H1 (cell line): ENCODE measurements around the gene ATP1A3. TPM values are rescaled to one million over a fixed set of nuclear protein-coding genes. Genes with fewer than 3 reads are reported as not detected.

Source experiments
- CTCF ChIA-PET: fragments of 300-600 bp; sonication (Branson Sonifier 250); formaldehyde crosslinking; loops from one replicate; lab custom pipeline; 2021; ENCODE audit not compliant: partially characterized antibody; lab: Charles Lee
- POLR2A ChIA-PET: fragments of 300-600 bp; sonication (Branson Sonifier 250); formaldehyde crosslinking; loops from one replicate; lab custom pipeline; 2021; ENCODE audit warnings: inconsistent platforms; ENCODE audit not compliant: partially characterized antibody; lab: Charles Lee
- DNase-seq, 2 experiments: peaks; one replicate each; pipeline versions ENCODE4 v3.0.0 to v3.0.0-alpha.2; 2010 to 2022; ENCODE audit warnings: low spot score in 2 of 2, low read depth in 1 of 2, mixed read lengths in 1 of 2
- FAIRE-seq: peaks from 2 replicates; lab custom pipeline; 2011; peaks lifted over from hg19 to GRCh38; lab: Jason Lieb, UNC
- H2AFZ ChIP-seq: 2 replicates; pipeline ENCODE4 v1.8.1; 2012; ENCODE audit warnings: low read length, inconsistent platforms
- H2AK5ac ChIP-seq: 2 replicates; pipeline ENCODE4 v1.6.1; 2013; ENCODE audit warnings: low read depth, low read length
- H2BK120ac ChIP-seq: replicated peaks from 2 replicates; pipeline ENCODE3; 2013; ENCODE audit warnings: low read depth, low read length, inconsistent platforms
- H2BK12ac ChIP-seq: 2 replicates; pipeline ENCODE4 v1.6.1; 2013; ENCODE audit warnings: low read depth, low read length
- H2BK15ac ChIP-seq: 2 replicates; pipeline ENCODE4 v1.6.1; 2013; ENCODE audit warnings: low read length
- H2BK20ac ChIP-seq: 2 replicates; pipeline ENCODE4 v1.6.1; 2013; ENCODE audit warnings: low read length
- H2BK5ac ChIP-seq: 2 replicates; pipeline ENCODE4 v1.6.1; 2013; ENCODE audit warnings: low read depth, low read length
- H3K14ac ChIP-seq: 2 replicates; pipeline ENCODE4 v1.6.1; 2013; ENCODE audit warnings: inconsistent platforms; ENCODE audit not compliant: insufficient read length
- H3K18ac ChIP-seq: 2 replicates; pipeline ENCODE4 v1.6.1; 2013; ENCODE audit warnings: low read length; ENCODE audit errors: extremely low read depth
- H3K23ac ChIP-seq: 2 replicates; pipeline ENCODE4 v1.6.1; 2013; ENCODE audit warnings: inconsistent platforms; ENCODE audit not compliant: insufficient read length
- H3K23me2 ChIP-seq: 2 replicates; pipeline ENCODE4 v1.6.1; 2013; ENCODE audit warnings: low read depth, low read length
- H3K27ac ChIP-seq: 2 replicates; pipeline ENCODE4 v1.6.1; 2011; ENCODE audit warnings: low read depth, low read length, inconsistent platforms
- H3K27me3 ChIP-seq, 4 experiments: replicated peaks in 1 of 4; 1 replicate in 1 of 4; 2 replicates in 3 of 4; pipeline versions ENCODE4 v1.6.1 to v1.8.1; 2011 to 2013; ENCODE audit warnings: low read length in 3 of 4, mild to moderate bottlenecking in 3 of 4, inconsistent platforms in 2 of 4, mixed read lengths in 2 of 4, moderate library complexity in 1 of 4; ENCODE audit not compliant: control insufficient read depth in 3 of 4, insufficient read depth in 3 of 4; ENCODE audit errors: extremely low read depth in 1 of 4
- H3K36me3 ChIP-seq, 4 experiments: 2 replicates each; pipeline versions ENCODE4 v1.6.1 to v1.8.1; 2011 to 2013; ENCODE audit warnings: mild to moderate bottlenecking in 4 of 4, low read length in 3 of 4, moderate library complexity in 2 of 4, control low read depth in 1 of 4, inconsistent platforms in 1 of 4; ENCODE audit not compliant: insufficient read depth in 4 of 4, control insufficient read depth in 2 of 4
- H3K4ac ChIP-seq: replicated peaks from 2 replicates; pipeline ENCODE3; 2013; ENCODE audit warnings: low read length, low read depth, mixed read lengths, inconsistent platforms; ENCODE audit not compliant: insufficient read length
- H3K4me1 ChIP-seq, 4 experiments: replicated peaks in 1 of 4; 1 replicate in 1 of 4; 2 replicates in 3 of 4; pipeline versions ENCODE4 v1.6.1 to v1.8.1; 2011 to 2013; ENCODE audit warnings: low read length in 3 of 4, inconsistent platforms in 2 of 4, mixed read lengths in 1 of 4; ENCODE audit not compliant: insufficient read depth in 4 of 4, control insufficient read depth in 3 of 4
- H3K4me2 ChIP-seq, 2 experiments: 2 replicates each; pipeline versions ENCODE4 v1.6.1 to v1.8.1; 2011 to 2013; ENCODE audit warnings: low read depth in 2 of 2, low read length in 2 of 2, control low read depth in 1 of 2, inconsistent platforms in 1 of 2, mild to moderate bottlenecking in 1 of 2; ENCODE audit not compliant: insufficient read depth in 1 of 2
- H3K4me3 ChIP-seq, 4 experiments: fragments of 200-600, 300-600 bp in 1 of 4; sonication (generic), shearing (Covaris generic), sonication (Bioruptor Twin) in 1 of 4; 2 replicates each; pipeline versions ENCODE4 v1.5.1 to v1.8.1; 2011 to 2016; ENCODE audit warnings: low read length in 4 of 4, low read depth in 3 of 4, control low read depth in 2 of 4, inconsistent platforms in 2 of 4, mild to moderate bottlenecking in 2 of 4, mixed read lengths in 1 of 4, moderate library complexity in 1 of 4; ENCODE audit not compliant: insufficient read depth in 2 of 4; ENCODE audit errors: extremely low read depth in 1 of 4
- H3K56ac ChIP-seq: replicated peaks from 2 replicates; pipeline ENCODE3; 2013; ENCODE audit warnings: low read depth, mild to moderate bottlenecking, mixed read lengths, low read length, inconsistent platforms; ENCODE audit not compliant: insufficient read length
- H3K79me1 ChIP-seq: 2 replicates; pipeline ENCODE4 v1.6.1; 2013; ENCODE audit warnings: low read depth, low read length, control low read depth
- H3K79me2 ChIP-seq, 2 experiments: 2 replicates each; pipeline versions ENCODE4 v1.6.1 to v1.8.1; 2012 to 2013; ENCODE audit warnings: low read length in 2 of 2, mild to moderate bottlenecking in 2 of 2, inconsistent platforms in 1 of 2; ENCODE audit not compliant: insufficient read depth in 2 of 2, control insufficient read depth in 1 of 2
- H3K9ac ChIP-seq, 4 experiments: replicated peaks in 1 of 4; 1 replicate in 1 of 4; 2 replicates in 3 of 4; pipeline versions ENCODE4 v1.6.1 to v1.8.1; 2011 to 2013; ENCODE audit warnings: low read depth in 3 of 4, low read length in 3 of 4, control low read depth in 2 of 4, mild to moderate bottlenecking in 2 of 4, moderate library complexity in 2 of 4, inconsistent platforms in 1 of 4; ENCODE audit errors: extremely low read depth in 1 of 4
- H3K9me3 ChIP-seq, 2 experiments: 2 replicates each; pipeline versions ENCODE4 v1.6.1 to v1.8.1; 2012 to 2013; ENCODE audit warnings: mild to moderate bottlenecking in 2 of 2, moderate library complexity in 2 of 2, control low read depth in 1 of 2, inconsistent platforms in 1 of 2, low read depth in 1 of 2, low read length in 1 of 2, mixed read lengths in 1 of 2; ENCODE audit not compliant: insufficient read depth in 2 of 2
- H4K20me1 ChIP-seq, 2 experiments: replicated peaks in 1 of 2; 2 replicates each; pipeline versions ENCODE3 to v1.8.1; 2011 to 2013; ENCODE audit warnings: inconsistent platforms in 2 of 2, low read length in 2 of 2, mild to moderate bottlenecking in 1 of 2; ENCODE audit not compliant: insufficient read depth in 2 of 2, control insufficient read depth in 1 of 2
- H4K5ac ChIP-seq: 2 replicates; pipeline ENCODE4 v1.6.1; 2013; ENCODE audit warnings: low read length, low read depth, mixed read lengths, inconsistent platforms; ENCODE audit not compliant: insufficient read length
- H4K8ac ChIP-seq: 2 replicates; pipeline ENCODE4 v1.8.0; 2013; ENCODE audit warnings: mild to moderate bottlenecking, moderate library complexity, low read length, inconsistent platforms; ENCODE audit not compliant: insufficient read depth; ENCODE audit errors: extremely low read depth
- H4K91ac ChIP-seq: replicated peaks from 2 replicates; pipeline ENCODE3; 2013; ENCODE audit warnings: low read length, mixed read lengths, inconsistent platforms; ENCODE audit not compliant: insufficient read length
- BCL11A ChIP-seq, 2 experiments: IDR thresholded peaks; one replicate each; pipeline ENCODE4 v1.6.1; 2011; ENCODE audit warnings: low read depth in 2 of 2, low read length in 2 of 2, mild to moderate bottlenecking in 2 of 2
- EZH2 ChIP-seq: fragments of 200-600 bp; sonication (generic); IDR thresholded peaks from 2 replicates; pipeline ENCODE4 v1.7.1; 2012; ENCODE audit warnings: low read depth, mild to moderate bottlenecking, moderate library complexity, low read length, inconsistent platforms; ENCODE audit not compliant: severe bottlenecking
- FOSL1 ChIP-seq: IDR thresholded peaks from 2 replicates; pipeline ENCODE4 v1.6.1; 2011; ENCODE audit warnings: mild to moderate bottlenecking, low read depth, low read length, moderate library complexity; ENCODE audit not compliant: insufficient read depth
- GTF2F1 ChIP-seq: IDR thresholded peaks from 2 replicates; pipeline ENCODE4 v1.6.1; 2012; ENCODE audit warnings: low read depth, low read length, improper control_type of control experiment, borderline replicate concordance
- HDAC2 ChIP-seq, 2 experiments: fragments of 300-600 bp in 1 of 2; sonication (generic) in 1 of 2; IDR thresholded peaks; 2 replicates each; pipeline ENCODE4 v1.6.1; 2011 to 2012; ENCODE audit warnings: low read depth in 2 of 2, low read length in 2 of 2, mild to moderate bottlenecking in 2 of 2, moderate library complexity in 2 of 2, borderline replicate concordance in 1 of 2, inconsistent platforms in 1 of 2
- KDM1A ChIP-seq: fragments of 200-600, 300-600 bp; sonication (generic); IDR thresholded peaks from 2 replicates; pipeline ENCODE4 v1.7.1; 2016; ENCODE audit warnings: mild to moderate bottlenecking, low read length, borderline replicate concordance
- NRF1 ChIP-seq: IDR thresholded peaks from 2 replicates; pipeline ENCODE4 v1.6.1; 2011; ENCODE audit warnings: mild to moderate bottlenecking, low read depth, low read length, improper control_type of control experiment
- POU5F1 ChIP-seq: IDR thresholded peaks from 2 replicates; pipeline ENCODE4 v1.6.1; 2011; ENCODE audit warnings: low read depth, mild to moderate bottlenecking, low read length, moderate library complexity
- RAD21 ChIP-seq, 2 experiments: IDR thresholded peaks in 1 of 2; conservative IDR thresholded peaks in 1 of 2; 2 replicates each; pipeline ENCODE4 v1.6.1; 2011; ENCODE audit warnings: low read depth in 2 of 2, low read length in 2 of 2, improper control_type of control experiment in 1 of 2, inconsistent platforms in 1 of 2, mild to moderate bottlenecking in 1 of 2, moderate library complexity in 1 of 2
- RXRA ChIP-seq: IDR thresholded peaks from 2 replicates; pipeline ENCODE4 v1.6.1; 2011; ENCODE audit warnings: low read depth, mild to moderate bottlenecking, low read length, moderate library complexity; ENCODE audit not compliant: insufficient read depth
- SAP30 ChIP-seq: fragments of 300-600 bp; sonication (generic); IDR thresholded peaks from 2 replicates; pipeline ENCODE4 v1.7.1; 2012; ENCODE audit warnings: low read length, moderate library complexity, mild to moderate bottlenecking, inconsistent platforms; ENCODE audit not compliant: insufficient read depth, insufficient replicate concordance
- SIRT6 ChIP-seq: IDR thresholded peaks from one replicate; pipeline ENCODE4 v1.7.1; 2012; ENCODE audit warnings: low read length, inconsistent platforms
- SIX5 ChIP-seq: IDR thresholded peaks from 2 replicates; pipeline ENCODE4 v1.6.1; 2011; ENCODE audit warnings: mild to moderate bottlenecking, low read depth, low read length
- TBP ChIP-seq: IDR thresholded peaks from 2 replicates; pipeline ENCODE4 v1.6.1; 2011; ENCODE audit warnings: low read depth, low read length, improper control_type of control experiment
- WGBS, 2 experiments: shearing (Covaris generic) in 1 of 2; methylation state at CpG; one replicate each; pipeline versions ENCODE4 v1.1.6 to v1.1.7; 2013 to 2015; ENCODE audit warnings: low lambda C conversion rate in 2 of 2, mixed read lengths in 2 of 2, inconsistent platforms in 1 of 2, low coverage in 1 of 2, missing lambda C conversion rate in 1 of 2; ENCODE audit not compliant: insufficient replicate concordance in 2 of 2, insufficient coverage in 1 of 2, insufficient read length in 1 of 2; ENCODE audit errors: extremely low coverage in 1 of 2, missing lambda C conversion rate in 1 of 2; 5-methylcytosine and 5-hydroxymethylcytosine counted together
- polyA plus RNA-seq, 7 experiments: library from polyadenylated mRNA; depleted of rRNA in 3 of 7; stranded (reverse) in 5 of 7; unstranded in 2 of 7; fragments of >200 nt in 5 of 7; fragments of 200-250 nt in 2 of 7; gene quantifications; 1 replicate in 5 of 7; 2 replicates in 1 of 7; 4 replicates in 1 of 7; pipeline versions ENCODE4 v1.2.1 to v1.2.3, GENCODE V29; 2011 to 2013; ENCODE audit warnings: missing spikeins in 2 of 7, mixed read lengths in 2 of 7
- total RNA-seq: library from RNA; stranded (reverse); fragmentation: NEBNext Ultra II Directional; extraction: Animal tissue kit (Norgen Biotek cat#: 25700); gene quantifications from 2 replicates; pipeline ENCODE4 v1.2.1, GENCODE V29; 2021

ATP1A3 gene
- total and polyA plus RNA-seq, 2 of the 8 experiments (the other 6 are each of a cell fraction or from before 2014, with no cell fraction given): 11.1 to 41.2 TPM

DNA sequence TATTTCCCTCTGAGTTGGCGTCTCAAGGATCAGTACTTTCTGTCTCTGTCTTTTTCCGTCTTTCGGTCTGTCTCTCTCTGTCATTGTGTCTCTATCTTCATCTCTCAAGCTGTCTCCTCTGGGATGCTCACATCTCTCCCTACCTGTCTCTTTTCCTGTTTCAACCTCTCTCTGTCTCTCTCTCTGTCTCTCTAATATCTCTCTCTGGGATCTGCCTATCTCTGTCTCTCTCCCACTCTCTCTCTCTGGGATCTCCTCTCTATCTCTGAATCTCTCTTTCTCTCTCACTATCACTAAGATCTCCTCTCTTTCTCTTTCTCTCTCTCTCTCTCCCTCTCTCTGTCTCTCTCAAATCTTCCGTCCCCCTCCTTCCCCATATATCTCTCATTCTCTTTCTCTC lies 4.0 kb downstream of the ATP1A3 start:
- no peak overlapping the region for H4K5ac ChIP-seq
- no peak for DNase-seq
- no peak overlapping the region for H3K18ac ChIP-seq
- peaks cover 2 to 8% (median 6%) of the 10 kb centered on the region in 4 experiments; a peak in 3 of 8 replicates for H3K36me3 ChIP-seq
- no peak overlapping the region for H3K4ac ChIP-seq
- no peak overlapping the region for H3K23ac ChIP-seq
- no peak for FAIRE-seq
- H2BK15ac ChIP-seq: no peak overlapping the region
- peaks cover 4 to 12% of the 10 kb centered on the region in 2 experiments for H4K20me1 ChIP-seq
- H2AK5ac ChIP-seq: no peak overlapping the region
- WGBS, 2 experiments: 87 to 100% methylated on average over 1 to 4 of the region's 4 CpGs
- H4K8ac ChIP-seq: no peak overlapping the region
- ChIA-PET POLR2A (no interaction called here), CTCF (no interaction called here)
- no peak overlapping the region for H3K14ac ChIP-seq
- no peak overlapping the region for H2BK120ac ChIP-seq
- no peaks in the 10 kb centered on the region for H3K9me3 ChIP-seq
- no peak overlapping the region for H3K27ac ChIP-seq
- no peak overlapping the region for H2AFZ ChIP-seq
- H3K79me2 ChIP-seq: no peaks in the 10 kb centered on the region
- H2BK5ac ChIP-seq: no peak overlapping the region
- H2BK20ac ChIP-seq: no peak overlapping the region
- H3K4me3 ChIP-seq: no peak overlapping the region
- no peak overlapping the region for H4K91ac ChIP-seq
- H3K56ac ChIP-seq: no peak overlapping the region
- H3K4me2 ChIP-seq: no peak overlapping the region
- peaks cover 13% of the 10 kb centered on the region; the same call in 1 of the 2 replicates for H3K23me2 ChIP-seq
- H3K79me1 ChIP-seq: no peaks in the 10 kb centered on the region
- H3K27me3 ChIP-seq: peaks cover 3 to 14% (median 13%) of the 10 kb centered on the region in 4 experiments
- H3K4me1 ChIP-seq: peaks cover 0 to 9% (median 7%) of the 10 kb centered on the region in 4 experiments; a peak in 6 of 7 replicates
- H3K9ac ChIP-seq: no peak overlapping the region
- no peak overlapping the region for H2BK12ac ChIP-seq
- no peak for TF ChIP-seq RXRA
- no peak for TF ChIP-seq TBP
- TF ChIP-seq KDM1A: no peak
- no peak for TF ChIP-seq NRF1
- no peak for TF ChIP-seq RAD21 (IDR thresholded peaks at IDR 0.05 in 1 of 2, conservative IDR thresholded peaks at IDR 0.05 in 1 of 2; ENCODE audit: low read depth in 2 of 2, low read length in 2 of 2)
- no peak for TF ChIP-seq FOSL1
- no peak for TF ChIP-seq SAP30
- TF ChIP-seq BCL11A (IDR thresholded peaks at IDR 0.05; ENCODE audit: low read depth in 2 of 2, low read length in 2 of 2): no peak
- TF ChIP-seq EZH2: no peak
- no peak for TF ChIP-seq GTF2F1
- TF ChIP-seq SIRT6: no peak
- TF ChIP-seq SIX5: no peak
- no peak for TF ChIP-seq POU5F1
- no peak for TF ChIP-seq HDAC2 (IDR thresholded peaks at IDR 0.05; ENCODE audit: borderline replicate concordance in 1 of 2, low read depth in 2 of 2, low read length in 2 of 2)
